HG03460 (cell line): ENCODE results near the gene DENND1A.

ENCODE experiments used
- ATAC-seq: cut with Tn5 transposase; IDR thresholded peaks from one replicate; pipeline ENCODE4 v1.9.1; 2021; ENCODE audit not compliant: unreplicated experiment

DENND1A gene

DNA sequence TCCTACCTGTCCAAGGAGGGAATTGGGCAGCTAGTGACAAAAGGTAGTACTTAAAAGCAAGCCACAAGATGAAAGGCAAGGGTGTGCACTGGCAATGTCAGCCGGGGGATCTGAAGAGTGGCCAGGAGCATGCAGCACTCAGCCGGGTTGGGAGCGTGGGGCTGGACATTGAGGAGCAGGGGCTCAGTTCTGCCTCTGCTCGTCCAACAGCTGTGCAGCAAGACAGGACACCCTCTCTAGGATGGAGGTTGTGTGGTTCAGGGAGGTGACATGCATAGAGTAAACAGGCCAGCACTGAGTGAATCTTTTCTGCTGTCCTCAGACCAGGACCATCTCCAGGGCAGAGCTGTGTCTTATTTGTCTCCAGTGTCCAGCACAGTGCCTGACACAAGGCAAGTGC, 338.6 kb downstream of the DENND1A start:
- no peak for ATAC-seq

DNA sequence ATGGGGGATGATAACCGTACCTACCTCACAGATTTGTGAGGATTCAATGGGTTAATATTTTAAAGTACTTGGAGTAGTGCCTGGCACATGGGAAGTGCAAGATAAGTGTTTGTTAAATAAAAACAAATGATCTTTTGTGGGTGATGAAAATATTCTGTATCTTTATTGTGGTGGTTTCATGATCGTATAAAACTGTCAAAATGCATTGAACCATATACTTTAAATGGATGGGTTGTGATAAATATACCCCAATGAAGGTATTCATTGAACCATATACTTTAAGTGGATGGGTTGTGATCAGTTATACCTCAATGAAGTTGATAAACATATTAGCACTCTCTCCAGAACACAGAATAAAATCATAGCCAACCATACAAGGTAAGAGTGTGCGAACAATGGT, 339.4 kb downstream of the DENND1A start:
- no peak for ATAC-seq

DNA sequence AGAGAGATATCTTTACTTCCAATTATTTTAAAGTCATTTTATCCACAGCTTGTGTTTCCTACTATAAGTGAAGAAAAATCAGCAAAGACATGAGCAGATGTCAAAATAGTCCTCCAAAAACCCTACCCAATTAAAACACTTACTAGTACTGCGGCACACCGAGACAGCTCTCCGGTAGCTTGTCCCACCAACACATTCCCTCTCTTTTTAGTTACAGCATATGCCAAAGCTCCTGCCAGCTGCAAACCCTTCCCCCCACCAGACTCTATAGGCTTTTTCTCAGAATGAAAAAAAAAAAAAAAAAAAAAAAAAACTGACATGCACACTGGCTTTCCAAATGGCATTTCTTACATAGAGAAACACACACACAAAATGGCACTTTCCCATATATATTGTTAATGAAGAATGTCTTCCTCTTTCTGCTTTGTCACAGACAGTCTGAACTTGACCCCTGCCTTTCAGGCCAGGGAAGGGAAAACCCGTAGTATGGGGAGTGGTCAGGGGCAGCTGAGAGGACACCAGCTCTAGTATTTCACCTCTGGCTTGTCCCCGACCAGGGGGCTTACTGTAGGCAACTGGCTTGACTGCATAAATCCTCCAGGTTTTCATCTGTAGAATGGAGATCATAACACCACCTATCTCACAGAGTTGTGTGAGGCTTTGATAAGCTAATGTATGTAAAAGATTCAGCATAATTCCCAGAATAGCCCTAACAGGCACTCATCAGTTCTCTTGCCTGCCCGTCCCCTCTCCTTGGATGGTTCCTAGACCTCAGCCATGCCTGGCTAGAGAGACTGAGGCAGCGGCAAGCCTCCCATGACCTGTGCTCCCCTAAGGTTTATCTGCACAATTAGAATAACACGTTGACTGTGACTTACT, 340.3 kb downstream of the DENND1A start:
- ATAC-seq = no peak

DNA sequence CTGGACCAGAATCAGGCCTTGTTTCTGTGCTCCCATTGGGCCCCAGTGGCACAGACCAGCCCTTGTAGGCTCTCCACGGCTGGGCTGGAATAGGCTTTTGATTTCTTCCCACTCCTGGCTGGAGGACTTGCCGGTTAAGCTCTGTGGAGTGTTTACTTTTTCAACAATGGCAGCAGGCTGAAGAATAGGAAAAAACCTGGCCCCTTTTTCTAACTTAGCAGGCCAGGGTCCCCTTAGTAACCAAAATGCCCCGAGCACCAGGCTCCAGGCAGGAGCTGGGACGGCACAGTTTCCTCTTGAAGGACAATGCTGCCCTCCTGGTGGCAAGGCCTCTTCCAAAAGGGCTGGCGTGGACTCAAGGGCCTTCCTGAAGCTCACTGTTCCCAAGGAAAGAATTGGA, 343.7 kb downstream of the DENND1A start:
- no peak for ATAC-seq

- ATAC-seq = no peak
These were observed 345.4 kb downstream of the DENND1A start for GRCh38 chr9:123584202-123585176.

DNA sequence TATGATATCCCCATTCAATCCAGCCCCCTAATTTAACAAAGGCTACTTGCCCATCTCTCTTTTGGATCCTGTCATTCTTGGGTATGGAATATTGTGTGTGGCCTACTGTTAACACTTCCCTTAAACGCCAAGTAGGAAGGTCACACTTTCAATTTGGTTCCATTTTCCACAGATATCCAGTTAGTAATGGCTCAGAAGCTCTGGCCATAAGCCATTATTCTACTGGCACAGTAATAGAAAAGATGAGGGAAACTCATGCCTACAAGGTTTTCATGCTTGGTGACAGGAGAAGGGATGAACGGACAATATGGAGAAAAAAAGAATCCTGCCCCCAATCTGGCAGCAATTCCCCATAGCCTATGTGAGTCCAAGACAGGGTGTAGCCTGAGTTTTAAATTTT, 346.3 kb downstream of the DENND1A start:
- no peak for ATAC-seq

DNA sequence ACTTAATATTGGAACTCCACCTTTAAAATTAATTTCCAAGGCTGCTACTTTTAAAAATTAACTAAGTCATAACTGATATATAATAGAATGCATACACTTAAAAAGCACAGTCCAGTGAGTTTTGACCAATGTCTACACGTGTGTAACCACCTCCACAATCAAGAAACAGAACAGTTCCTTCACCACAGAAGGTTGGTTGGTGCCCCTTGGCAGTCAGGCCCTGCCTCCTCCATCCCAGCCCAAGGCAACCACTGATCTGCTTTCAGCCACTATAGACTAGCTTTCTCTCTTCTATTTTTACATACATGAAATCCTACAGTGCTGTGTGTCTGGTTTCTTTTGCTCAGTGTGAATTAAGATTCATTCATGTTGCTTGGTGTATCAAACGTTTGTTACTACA, 358.7 kb downstream of the DENND1A start:
- no peak for ATAC-seq

DNA sequence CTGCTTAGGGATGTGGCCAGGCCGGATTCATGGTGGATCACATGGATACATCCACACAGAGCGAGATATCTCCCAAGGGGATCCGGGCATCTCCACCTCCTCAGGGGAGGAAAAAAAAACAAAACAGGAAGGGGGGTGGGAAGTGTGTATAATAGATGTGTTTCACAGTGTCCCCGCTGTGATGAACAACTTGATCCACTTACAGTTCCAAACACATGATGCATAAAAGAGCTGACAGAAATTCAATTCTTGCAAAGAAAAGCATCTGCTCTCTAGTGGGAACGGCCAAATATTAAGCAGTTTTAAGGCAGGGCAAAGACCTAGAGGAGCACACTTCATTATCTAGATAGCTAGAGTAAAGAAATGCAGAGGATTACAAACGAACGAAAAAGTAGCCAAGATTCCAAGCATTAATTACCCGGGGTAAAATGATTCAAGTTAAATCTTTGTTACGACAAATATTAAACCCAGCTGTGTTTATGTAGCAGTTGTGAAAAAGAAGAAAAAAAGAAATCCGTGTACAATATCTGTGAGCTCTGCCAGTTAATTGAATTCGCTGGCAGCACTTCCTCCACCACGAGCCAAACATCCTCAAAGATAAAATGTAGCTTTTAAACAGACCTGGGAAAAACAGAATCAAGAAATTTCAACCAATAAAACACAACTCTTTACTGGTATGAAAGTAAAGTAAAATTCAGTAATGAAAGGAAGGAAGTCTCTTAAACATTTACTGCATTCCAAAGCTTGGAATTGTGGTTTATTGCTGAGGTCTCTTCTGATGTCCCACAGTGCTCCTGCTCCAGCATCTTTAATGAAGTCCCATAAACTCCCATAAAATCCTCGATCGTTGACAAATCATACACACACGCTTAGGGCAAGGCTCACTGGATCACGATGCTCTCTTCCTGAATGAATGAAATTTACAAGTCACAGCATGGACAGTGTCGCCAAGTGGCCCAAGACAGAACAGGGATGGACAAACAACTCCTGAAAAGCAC, 360.9 kb downstream of the DENND1A start:
- ATAC-seq = no peak

DNA sequence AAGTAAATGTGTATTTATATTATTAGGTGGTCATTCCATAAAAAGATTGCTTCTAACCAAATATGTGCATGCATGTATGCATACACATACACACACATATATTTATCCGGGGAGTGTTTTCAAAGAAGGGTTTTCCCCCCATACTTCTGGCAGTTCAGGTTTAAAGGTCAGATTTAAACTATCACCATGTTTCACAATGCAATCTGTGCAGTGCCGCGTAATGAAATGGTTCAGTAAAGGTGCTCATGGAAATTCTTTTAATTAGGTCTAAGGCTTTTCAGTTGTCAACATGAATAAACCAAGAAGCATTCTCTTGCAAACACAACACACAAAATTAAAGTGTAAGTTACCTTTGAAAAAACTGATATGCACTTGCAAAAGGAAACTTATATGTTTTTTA, 362.9 kb downstream of the DENND1A start:
- no peak for ATAC-seq

DNA sequence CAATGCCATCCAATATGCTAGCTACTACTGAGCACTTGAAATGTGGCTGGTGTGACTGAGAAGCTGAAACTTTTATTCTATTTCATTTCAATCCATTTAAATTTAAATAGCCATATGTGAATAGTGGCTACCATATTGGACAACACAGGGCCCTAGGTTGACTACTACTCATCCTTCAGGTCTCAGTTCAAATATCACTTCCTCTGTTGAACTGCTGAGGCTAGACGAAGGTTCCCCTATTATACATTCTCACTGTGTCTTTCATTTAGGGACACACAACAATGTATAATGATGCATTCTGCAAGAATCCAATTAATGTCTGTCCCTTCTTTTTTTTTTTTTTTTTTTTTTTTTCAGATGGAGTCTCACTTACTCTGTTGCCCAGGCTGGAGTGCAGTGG, 365.3 kb downstream of the DENND1A start:
- ATAC-seq = no peak

GRCh38 chr9:123562844-123563346, 367.0 kb downstream of the DENND1A start:
- peak; percentile 76 for ATAC-seq

GRCh38 chr9:123561046-123561445, 368.9 kb downstream of the DENND1A start:
- no peak for ATAC-seq

GRCh38 chr9:123556464-123557435, 373.2 kb downstream of the DENND1A start:
- ATAC-seq = no peak

- ATAC-seq = no peak
These were observed 374.3 kb downstream of the DENND1A start for GRCh38 chr9:123555646-123556045.

- no peak for ATAC-seq
These were observed 377.4 kb downstream of the DENND1A start for GRCh38 chr9:123552530-123552929.

- ATAC-seq = no peak
These were observed 378.2 kb downstream of the DENND1A start for GRCh38 chr9:123551734-123552133.

GRCh38 chr9:123550797-123551196, 379.1 kb downstream of the DENND1A start:
- no peak for ATAC-seq

GRCh38 chr9:123550012-123550411, 379.9 kb downstream of the DENND1A start:
- ATAC-seq = no peak
